HG03342 (cell line): ENCODE results near the gene UBTD2.

Experiments used
- ATAC-seq: cut with Tn5 transposase; IDR thresholded peaks from one replicate; pipeline ENCODE4 v1.9.1; 2021; ENCODE audit warnings: mild to moderate bottlenecking, moderate library complexity; ENCODE audit not compliant: unreplicated experiment

The UBTD2 gene

GRCh38 chr5:172173564-172174153, 109.9 kb downstream of the UBTD2 start:
- no peak for ATAC-seq

- ATAC-seq, result no peak
Observed at GRCh38 chr5:172172912-172173563, 110.5 kb downstream of the UBTD2 start.

- ATAC-seq, result no peak
Observed at GRCh38 chr5:172171118-172171517, 112.4 kb downstream of the UBTD2 start.

- no peak for ATAC-seq
Observed at GRCh38 chr5:172170251-172170701, 113.3 kb downstream of the UBTD2 start.

GRCh38 chr5:172169216-172169615, 114.3 kb downstream of the UBTD2 start:
- ATAC-seq, result no peak

DNA sequence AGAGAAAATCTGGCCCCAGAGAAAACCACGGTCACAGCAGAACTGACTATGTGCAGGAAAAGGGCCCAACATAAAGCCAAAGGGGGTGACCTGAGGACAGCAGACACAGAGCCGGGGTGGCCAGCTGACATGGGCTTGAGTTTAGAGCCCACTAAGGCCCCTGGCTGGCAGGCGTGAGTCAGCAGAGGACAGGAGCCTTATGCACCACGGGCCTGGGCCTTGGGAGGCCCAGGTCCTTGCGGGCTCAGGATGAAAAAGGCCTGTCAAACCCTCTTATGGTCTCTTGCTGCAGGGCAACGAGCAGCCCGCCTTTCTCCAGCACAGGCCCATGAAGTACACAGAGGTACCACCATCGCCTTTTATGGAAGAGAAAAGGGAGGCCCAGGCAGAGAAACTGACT, 115.3 kb downstream of the UBTD2 start:
- ATAC-seq, result no peak

DNA sequence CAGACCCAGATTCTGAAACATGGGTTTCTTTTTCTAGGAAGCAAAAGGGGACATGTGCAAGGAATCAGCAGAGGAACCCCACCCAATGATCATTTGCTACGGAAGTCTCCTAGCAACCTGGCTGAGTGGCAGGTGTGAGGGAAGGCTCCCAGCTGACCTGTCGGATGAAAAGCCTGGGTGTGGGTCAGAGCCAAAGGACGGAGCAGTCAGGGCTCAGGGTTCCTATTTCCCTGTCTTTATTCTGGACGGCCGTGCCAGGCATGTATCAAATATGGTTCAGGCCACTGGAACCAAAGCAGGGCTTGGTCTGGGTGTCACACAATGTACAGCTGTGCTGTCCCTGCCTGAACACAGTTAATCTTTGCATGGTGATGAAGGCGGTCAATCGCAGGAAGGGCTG, 115.7 kb downstream of the UBTD2 start:
- no peak for ATAC-seq

DNA sequence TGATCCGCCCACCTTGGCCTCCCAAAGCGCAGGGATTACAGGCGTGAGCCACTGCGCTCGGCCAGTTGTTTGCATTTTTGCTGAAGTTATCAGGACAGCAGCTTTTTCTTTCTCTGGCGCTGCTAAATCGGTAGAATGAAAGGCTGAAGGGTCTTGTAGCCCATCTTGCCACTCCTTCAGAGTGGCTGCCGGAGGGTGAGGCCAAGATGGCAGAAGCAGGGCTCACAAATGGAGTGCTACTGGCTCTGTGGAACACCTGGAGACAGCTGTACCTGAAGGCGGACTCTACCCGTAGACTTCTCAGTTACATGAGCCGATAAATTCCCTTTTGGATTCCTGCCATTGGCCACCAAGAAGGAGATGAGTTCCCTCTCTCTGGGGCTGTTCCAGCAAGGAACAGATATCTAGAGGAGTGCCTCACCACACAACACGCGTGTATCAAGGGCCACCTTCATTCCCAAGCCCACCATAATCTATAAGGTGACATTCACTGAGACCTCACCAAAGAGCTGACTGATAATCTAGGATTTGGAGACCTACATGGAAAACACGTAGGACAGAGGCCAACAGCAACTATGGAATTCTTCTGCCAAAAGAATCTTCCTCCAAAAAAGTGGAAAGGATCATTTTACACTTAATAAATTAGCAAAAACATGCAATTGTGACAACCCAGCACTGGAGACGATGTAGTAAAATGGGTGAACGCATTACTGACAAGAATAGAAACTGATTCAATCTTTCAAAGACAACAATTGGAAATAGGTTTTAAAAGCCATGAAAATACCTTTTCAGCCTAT, 117.3 kb downstream of the UBTD2 start:
- no peak for ATAC-seq

DNA sequence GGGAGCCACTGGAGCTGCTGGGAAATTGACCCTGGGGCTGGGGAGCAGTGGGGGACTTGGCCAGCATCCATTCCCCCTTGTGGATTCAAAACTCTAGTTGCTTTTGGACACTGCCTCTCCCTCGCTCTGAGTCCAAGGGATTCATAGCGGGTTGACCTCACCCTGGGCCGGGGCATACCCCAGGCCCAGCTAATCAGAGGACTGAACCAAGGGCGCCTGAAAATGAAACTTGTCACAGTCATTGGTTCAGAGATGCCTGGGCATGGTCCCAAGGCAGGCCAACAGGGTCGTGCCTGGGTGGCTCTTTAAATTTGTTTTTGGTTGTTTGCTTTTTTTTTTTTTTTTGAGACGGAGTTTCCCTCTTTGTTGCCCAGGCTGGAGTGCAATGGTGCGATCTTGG, 118.1 kb downstream of the UBTD2 start:
- no peak for ATAC-seq

- ATAC-seq, result no peak
Observed at GRCh38 chr5:172164769-172165212, 118.8 kb downstream of the UBTD2 start.

GRCh38 chr5:172163346-172163745, 120.2 kb downstream of the UBTD2 start:
- no peak for ATAC-seq

DNA sequence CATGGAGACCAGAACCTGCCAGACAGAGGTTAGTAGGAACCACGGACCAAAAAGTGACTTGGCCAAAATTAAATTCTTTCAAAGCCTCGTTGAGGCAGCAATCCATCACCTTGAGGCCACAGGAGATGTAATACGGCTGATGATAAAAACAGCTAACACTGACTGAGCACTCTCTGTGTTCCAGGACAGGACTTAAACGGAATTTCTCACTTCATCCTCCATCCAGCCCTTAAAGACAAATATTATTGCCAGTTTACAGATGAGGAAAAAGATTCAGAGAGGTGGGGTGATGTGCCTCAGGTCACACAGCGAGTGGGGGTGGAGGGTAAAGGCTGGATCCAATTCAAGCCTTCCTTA, 120.6 kb downstream of the UBTD2 start:
- no peak for ATAC-seq

GRCh38 chr5:172162323-172162986, 121.1 kb downstream of the UBTD2 start:
- no peak for ATAC-seq

DNA sequence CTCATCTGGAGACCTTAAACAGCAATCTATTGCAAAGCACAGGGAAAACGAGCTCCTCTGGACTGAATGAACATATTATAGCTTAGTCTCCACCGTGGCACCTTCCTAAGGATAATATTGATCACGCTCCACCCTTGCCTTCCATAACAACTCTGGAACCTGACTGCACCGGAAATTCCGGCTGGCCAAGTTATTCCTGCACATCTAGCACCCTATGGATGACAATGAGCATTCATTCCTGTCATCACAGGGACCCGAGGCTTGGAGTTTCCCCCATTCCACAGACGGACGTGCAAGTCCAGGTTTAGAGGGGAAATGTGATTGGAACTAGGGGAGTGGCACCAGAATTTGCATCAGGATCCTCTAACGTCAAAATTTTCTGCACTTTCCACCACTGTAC, 123.1 kb downstream of the UBTD2 start:
- no peak for ATAC-seq
